GM19351 (cell line): ENCODE data around the gene SKAP1.
"Not testable (repeated sequence)": the region's sequence is repeated elsewhere in the genome, so short reads cannot be mapped to it uniquely, and the experiment has no call there.

Source experiments
- ATAC-seq: cut with Tn5 transposase; IDR thresholded peaks from one replicate; pipeline ENCODE4 v1.9.1; 2021; ENCODE audit warnings: mild to moderate bottlenecking, moderate library complexity; ENCODE audit not compliant: unreplicated experiment

Gene SKAP1

GRCh38 chr17:48293319-48294019 is 136.5 kb downstream of the SKAP1 start:
- no peak for ATAC-seq

- no peak for ATAC-seq
Observed at GRCh38 chr17:48290378-48290777, 139.6 kb downstream of the SKAP1 start.

GRCh38 chr17:48286917-48287316 is 143.1 kb downstream of the SKAP1 start:
- not testable (repeated sequence) for ATAC-seq

GRCh38 chr17:48285614-48286013 is 144.4 kb downstream of the SKAP1 start:
- no peak for ATAC-seq

GRCh38 chr17:48283907-48284306 is 146.1 kb downstream of the SKAP1 start:
- no peak for ATAC-seq

GRCh38 chr17:48283411-48283810 is 146.6 kb downstream of the SKAP1 start:
- no peak for ATAC-seq

- no peak for ATAC-seq
Observed at GRCh38 chr17:48282303-48282702, 147.7 kb downstream of the SKAP1 start.

- no peak for ATAC-seq
Observed at GRCh38 chr17:48278760-48279491, 151.1 kb downstream of the SKAP1 start.

GRCh38 chr17:48276776-48277175 is 153.2 kb downstream of the SKAP1 start:
- no peak for ATAC-seq

- no peak for ATAC-seq
Observed at GRCh38 chr17:48270899-48271298, 159.1 kb downstream of the SKAP1 start.

- no peak for ATAC-seq
Observed at GRCh38 chr17:48269209-48269608, 160.8 kb downstream of the SKAP1 start.

- ATAC-seq: no peak
Observed at GRCh38 chr17:48263731-48264035, 166.3 kb downstream of the SKAP1 start.

- no peak for ATAC-seq
Observed at GRCh38 chr17:48262982-48263730, 166.9 kb downstream of the SKAP1 start.

- no peak for ATAC-seq
Observed at GRCh38 chr17:48261297-48261880, 168.6 kb downstream of the SKAP1 start.

- no peak for ATAC-seq
Observed at GRCh38 chr17:48259694-48260291, 170.2 kb downstream of the SKAP1 start.

GRCh38 chr17:48258331-48258730 is 171.7 kb downstream of the SKAP1 start:
- no peak for ATAC-seq

- ATAC-seq: no peak
Observed at GRCh38 chr17:48255759-48256158, 174.3 kb downstream of the SKAP1 start.

GRCh38 chr17:48254896-48255295 is 175.1 kb downstream of the SKAP1 start:
- ATAC-seq: no peak

GRCh38 chr17:48253975-48254374 is 176.0 kb downstream of the SKAP1 start:
- ATAC-seq: no peak

- no peak for ATAC-seq
Observed at GRCh38 chr17:48251950-48252349, 178.1 kb downstream of the SKAP1 start.

- no peak for ATAC-seq
Observed at GRCh38 chr17:48250949-48251348, 179.1 kb downstream of the SKAP1 start.
